K562 (cell line): ENCODE results near the gene SYCN. TPM values are rescaled to one million over a fixed set of nuclear protein-coding genes. Genes with fewer than 3 reads are reported as not detected.

Experiments
- ATAC-seq: fragments of 200-7000 bp; cut with Tn5 transposase; 3 replicates; pipeline ENCODE4 v1.9.1; 2020; ENCODE audit warnings: moderate library complexity
- BruUV-seq: library from RNA; stranded (reverse); fragments of 400-500 nt; replicated peaks from 2 replicates; lab custom pipeline; 2021; lab: Mats Ljungman, UMichigan
- CTCF ChIA-PET: fragments of 300-600 bp; formaldehyde crosslinking; extraction: SDS; loops from one replicate; lab custom pipeline; 2021; ENCODE audit warnings: low intra/inter-chr PET ratio; lab: Yijun Ruan, JAX
- POLR2A ChIA-PET: fragments of 300-600, 350-650 bp; sonication (Branson Sonifier 250); formaldehyde crosslinking; extraction: SDS; loops from one replicate; lab custom pipeline; 2021; ENCODE audit warnings: antibody characterized with exemption, inconsistent platforms; lab: Yijun Ruan, JAX
- DNase-seq, 4 experiments: peaks; one replicate each; pipeline versions ENCODE4 v3.0.0 to v3.0.0-alpha.2; 2011 to 2018; ENCODE audit warnings: low spot score in 3 of 4, mixed read lengths in 3 of 4; ENCODE audit errors: extremely low read depth in 1 of 4
- FAIRE-seq: peaks from 2 replicates; lab custom pipeline; 2011; peaks lifted over from hg19 to GRCh38; lab: Jason Lieb, UNC
- H2AFZ ChIP-seq: 2 replicates; pipeline ENCODE4 v1.6.0; 2011; ENCODE audit warnings: low read depth, low read length, control low read depth, inconsistent platforms
- H3K27ac ChIP-seq: fragments of 200-600 bp; 3 replicates; pipeline ENCODE4 v1.8.0; 2011; ENCODE audit warnings: low read depth, mild to moderate bottlenecking, control low read depth, inconsistent platforms, low read length, moderate library complexity, mixed read lengths; ENCODE audit errors: extremely low read depth
- H3K27me3 ChIP-seq, 2 experiments: fragments of 300-600 bp in 1 of 2; 2 replicates in 1 of 2; 3 replicates in 1 of 2; pipeline versions ENCODE4 v1.6.0 to v1.8.0; 2011; ENCODE audit warnings: inconsistent platforms in 2 of 2, low read length in 2 of 2, mild to moderate bottlenecking in 1 of 2, mixed read lengths in 1 of 2, moderate library complexity in 1 of 2; ENCODE audit not compliant: control insufficient read depth in 2 of 2, insufficient read depth in 2 of 2
- H3K36me3 ChIP-seq: fragments of 300-600 bp; 3 replicates; pipeline ENCODE4 v1.8.0; 2011; ENCODE audit warnings: mild to moderate bottlenecking, low read length, inconsistent platforms; ENCODE audit not compliant: control insufficient read depth, insufficient read depth
- H3K4me1 ChIP-seq, 2 experiments: fragments of 200-600 bp in 1 of 2; replicated peaks in 1 of 2; 2 replicates in 1 of 2; 3 replicates in 1 of 2; pipeline versions ENCODE4 v1.5.1 to v1.8.0; 2011; ENCODE audit warnings: inconsistent platforms in 2 of 2, low read length in 2 of 2, mild to moderate bottlenecking in 1 of 2, mixed read lengths in 1 of 2, moderate library complexity in 1 of 2; ENCODE audit not compliant: control insufficient read depth in 2 of 2, insufficient read depth in 2 of 2
- H3K4me2 ChIP-seq: 2 replicates; pipeline ENCODE4 v1.6.1; 2011; ENCODE audit warnings: low read length, control low read depth, inconsistent platforms, mixed read lengths; ENCODE audit not compliant: insufficient read depth
- H3K4me3 ChIP-seq: fragments of 200-600 bp; sonication (generic), shearing (Covaris generic); 2 replicates; pipeline ENCODE4 v1.5.1; 2016; ENCODE audit warnings: control low read depth, inconsistent platforms
- H3K79me2 ChIP-seq: fragments of 200-600 bp; 3 replicates; pipeline ENCODE4 v1.8.0; 2011; ENCODE audit warnings: low read length, inconsistent platforms; ENCODE audit not compliant: control insufficient read depth, insufficient read depth
- H3K9ac ChIP-seq, 2 experiments: 2 replicates each; pipeline versions ENCODE4 v1.6.0 to v1.6.1; 2011; ENCODE audit warnings: low read depth in 2 of 2, low read length in 2 of 2, control low read depth in 1 of 2, inconsistent platforms in 1 of 2, mild to moderate bottlenecking in 1 of 2, mixed read lengths in 1 of 2; ENCODE audit not compliant: insufficient read depth in 1 of 2
- H3K9me1 ChIP-seq: one replicate; pipeline ENCODE4 v1.6.0; 2011; ENCODE audit warnings: inconsistent platforms, mild to moderate bottlenecking, low read length, moderate library complexity; ENCODE audit not compliant: control insufficient read depth, insufficient read depth
- H3K9me3 ChIP-seq: replicated peaks from 2 replicates; pipeline ENCODE4 v1.5.1; 2011; ENCODE audit warnings: low read depth, low read length, inconsistent platforms; ENCODE audit not compliant: control insufficient read depth, insufficient read depth
- H4K20me1 ChIP-seq: replicated peaks from 2 replicates; pipeline ENCODE4 v1.6.1; 2011; ENCODE audit warnings: low read length, inconsistent platforms, mixed read lengths; ENCODE audit not compliant: control insufficient read depth, insufficient read depth
- CBX3 ChIP-seq, 2 experiments: IDR thresholded peaks; 1 replicate in 1 of 2; 2 replicates in 1 of 2; pipeline ENCODE4 v1.6.1; 2012; ENCODE audit warnings: inconsistent platforms in 2 of 2, low read length in 2 of 2, borderline replicate concordance in 1 of 2, control low read depth in 1 of 2
- CHD7 ChIP-seq: fragments of 200-600 bp; sonication (generic); IDR thresholded peaks from one replicate; pipeline ENCODE4 v1.6.1; 2012; ENCODE audit warnings: mild to moderate bottlenecking, low read depth, low read length, inconsistent platforms
- FOXM1 ChIP-seq, 2 experiments: fragments of 450-650 bp in 1 of 2; sonication (generic) in 1 of 2; formaldehyde crosslinking in 1 of 2; IDR thresholded peaks; 2 replicates each; pipeline versions ENCODE4 v1.6.1 to v1.9.0; 2017 to 2022; ENCODE audit warnings: low read depth in 2 of 2, mild to moderate bottlenecking in 2 of 2, missing genetic modification reagents in 1 of 2, moderate library complexity in 1 of 2
- KLF16 ChIP-seq: IDR thresholded peaks from 2 replicates; pipeline ENCODE4 v1.6.1; 2016; ENCODE audit warnings: antibody characterized with exemption
- SMAD3 ChIP-seq: fragments of 450-650 bp; formaldehyde crosslinking; conservative IDR thresholded peaks from 2 replicates; pipeline ENCODE4 v1.4.0; 2020; ENCODE audit warnings: mild to moderate bottlenecking
- SMAD4 ChIP-seq: fragments of 250-450 bp; sonication (Bioruptor Pico); conservative IDR thresholded peaks from 2 replicates; pipeline ENCODE4 v1.8.0; 2021; ENCODE audit warnings: inconsistent platforms, mild to moderate bottlenecking, moderate library complexity
- SMARCB1 ChIP-seq: IDR thresholded peaks from 2 replicates; pipeline ENCODE4 v1.6.1; 2011; ENCODE audit warnings: improper control_type of control experiment, low read depth; ENCODE audit not compliant: insufficient read length
- SNIP1 ChIP-seq: fragments of 450-650 bp; IDR thresholded peaks from 2 replicates; pipeline ENCODE4 v1.7.1; 2017; ENCODE audit warnings: low read depth, mild to moderate bottlenecking
- ZNF511 ChIP-seq: sonication (generic); formaldehyde crosslinking; IDR thresholded peaks from 2 replicates; pipeline ENCODE4 v1.8.0; 2022; ENCODE audit warnings: mild to moderate bottlenecking, missing genetic modification reagents
- ZNF830 ChIP-seq: fragments of 250-450 bp; sonication (Bioruptor Pico); IDR thresholded peaks from 2 replicates; pipeline ENCODE4 v1.5.0; 2021; ENCODE audit warnings: mild to moderate bottlenecking
- WGBS: fragments of 100-300 bp; shearing (Covaris generic); methylation state at CpG from one replicate; pipeline ENCODE4 v1.1.6; 2016; ENCODE audit warnings: low coverage, mixed read lengths; ENCODE audit not compliant: insufficient coverage; ENCODE audit errors: missing lambda C conversion rate; 5-methylcytosine and 5-hydroxymethylcytosine counted together
- in situ Hi-C: fragments of 300-500 bp; cut with MboI; formaldehyde crosslinking; loops from 4 replicates; pipeline ENCODE4 v1.15.0; 2018; ENCODE audit warnings: inconsistent platforms, mixed read lengths
- intact Hi-C: fragments of 100-400 bp; cut with micrococcal nuclease; formaldehyde crosslinking; loops from 2 replicates; pipeline ENCODE4 v1.14.2; 2022
- polyA plus RNA-seq, 8 experiments: library from polyadenylated mRNA; depleted of rRNA in 4 of 8; stranded (reverse) in 5 of 8; unstranded in 3 of 8; fragments of >200 nt; fragmentation: Nextera tagmentation in 2 of 8; fragmentation: Illumina TruSeq in 1 of 8; extraction: Ambion mirVana in 2 of 8; extraction: Trizol in 1 of 8; gene quantifications; 2 replicates each; pipeline versions ENCODE4 v1.2.1 to v1.2.3, GENCODE V29; 2011 to 2014; ENCODE audit warnings: inconsistent platforms in 1 of 8, missing spikeins in 1 of 8
- total RNA-seq, 7 experiments: library from RNA; depleted of rRNA in 6 of 7; stranded (reverse); fragments of >200 nt in 6 of 7; fragmentation: Illumina TruSeq in 2 of 7; extraction: Trizol in 2 of 7; gene quantifications; 2 replicates each; pipeline versions ENCODE4 v1.2.1 to v1.2.3, GENCODE V29; 2011 to 2021; ENCODE audit warnings: low replicate concordance in 1 of 7

The SYCN gene
- total and polyA plus RNA-seq, 9 of the 15 experiments (the other 6 are each of a cell fraction or from before 2014, with no cell fraction given), result not detected

GRCh38 chr19:39157275-39157996 lies 46.6 kb downstream of the SYCN start:
- Histone ChIP-seq H3K36me3 (peaks cover 5% of the 10 kb centered on the region; the same call in 1 of the 3 replicates), H3K9me3 (no peaks in the 10 kb centered on the region), H3K9ac (peak overlapping the region in 1 of 2 experiments; percentile 66; a peak in 1 of 4 replicates), H3K4me1 (peaks cover 34 to 64% of the 10 kb centered on the region in 2 experiments), H4K20me1 (peaks cover 19% of the 10 kb centered on the region), H3K27me3 (no peaks in the 10 kb centered on the region), H3K27ac (no peak overlapping the region), H3K4me3 (no peak overlapping the region), H3K79me2 (peaks cover 57% of the 10 kb centered on the region), H3K4me2 (no peak overlapping the region; the same call in 1 of the 2 replicates), H3K9me1 (peaks cover 10% of the 10 kb centered on the region), H2AFZ (no peak overlapping the region)
- POLR2A ChIA-PET, result interaction anchor here (0.6 kb wide), 1 partner anchor 281 kb away, joined by 3 read pairs; no protein-coding TSS in a partner anchor
- peak; percentile 37 for FAIRE-seq
- BruUV-seq, result no TSS peak
- in situ Hi-C loops, result no loop called here
- CTCF ChIA-PET, result no interaction called here
- DNase-seq, result no peak
- WGBS, result 74% methylated on average over 22 of the region's 23 CpGs
- intact Hi-C loops, result no loop called here
- ATAC-seq, result no peak
- TF ChIP-seq CHD7, result no peak
- TF ChIP-seq ZNF511 (CRISPR knock-in tag), result no peak
- TF ChIP-seq KLF16, result no peak
- TF ChIP-seq SMAD4, result no peak
- TF ChIP-seq SMARCB1, result no peak
- no peak for TF ChIP-seq SMAD3
- no peak for TF ChIP-seq FOXM1 (IDR thresholded peaks at IDR 0.05; ENCODE audit: low read depth)
- no peak for TF ChIP-seq FOXM1 (CRISPR knock-in tag; IDR thresholded peaks at IDR 0.05; ENCODE audit: low read depth)
- no peak for TF ChIP-seq CBX3 (IDR thresholded peaks at IDR 0.05; ENCODE audit: borderline replicate concordance in 1 of 2, low read length in 2 of 2)
- TF ChIP-seq SNIP1, result no peak
- TF ChIP-seq ZNF830 (CRISPR knock-in tag), result no peak
